SK-N-SH (cell line): ENCODE measurements around the gene CEP126. TPM values are rescaled to one million over a fixed set of nuclear protein-coding genes. Genes with fewer than 3 reads are reported as not detected.

Experiments used
- CTCF ChIA-PET: fragments of 300-600, 350-600 bp; formaldehyde crosslinking; extraction: SDS; loops from one replicate; lab custom pipeline; 2021; lab: Yijun Ruan, JAX
- POLR2A ChIA-PET: fragments of 350-600 bp; sonication (Branson Sonifier 250); formaldehyde crosslinking; extraction: SDS; loops from one replicate; lab custom pipeline; 2020; ENCODE audit warnings: antibody characterized with exemption, inconsistent platforms; lab: Yijun Ruan, JAX
- DNase-seq: peaks from one replicate; pipeline ENCODE4 v3.0.0; 2012
- H2AFZ ChIP-seq: fragments of 200-600 bp; sonication (generic); 2 replicates; pipeline ENCODE4 v1.8.1; 2016; ENCODE audit warnings: antibody characterized with exemption, mild to moderate bottlenecking, low read depth
- H3F3A ChIP-seq: fragments of 200-600 bp; sonication (generic); replicated peaks from 2 replicates; pipeline ENCODE3; 2016; ENCODE audit warnings: antibody characterized with exemption, mild to moderate bottlenecking; ENCODE audit not compliant: insufficient read depth
- H3K27ac ChIP-seq, 2 experiments: fragments of 200-500 bp in 1 of 2; fragments of 200-600 bp in 1 of 2; sonication (Bioruptor generic) in 1 of 2; sonication (generic), shearing (Covaris generic) in 1 of 2; 2 replicates each; pipeline versions ENCODE4 v1.5.1 to v1.6.1; 2014 to 2016; ENCODE audit warnings: low read depth in 2 of 2, inconsistent platforms in 1 of 2, low read length in 1 of 2, mild to moderate bottlenecking in 1 of 2, mixed read lengths in 1 of 2
- H3K27me3 ChIP-seq: fragments of 200-600 bp; sonication (generic), shearing (Covaris generic); 2 replicates; pipeline ENCODE4 v1.6.1; 2016; ENCODE audit warnings: mixed run types; ENCODE audit not compliant: insufficient read depth
- H3K36me3 ChIP-seq, 2 experiments: fragments of 200-500 bp in 1 of 2; fragments of 200-600 bp in 1 of 2; sonication (Bioruptor generic) in 1 of 2; sonication (generic) in 1 of 2; replicated peaks in 1 of 2; 2 replicates each; pipeline versions ENCODE3 to v1.5.1; 2014 to 2016; ENCODE audit warnings: low read length in 1 of 2, mild to moderate bottlenecking in 1 of 2; ENCODE audit not compliant: insufficient read depth in 2 of 2, control insufficient read depth in 1 of 2
- H3K4me1 ChIP-seq, 2 experiments: fragments of 200-500 bp in 1 of 2; fragments of 200-600 bp in 1 of 2; sonication (Bioruptor generic) in 1 of 2; sonication (generic), shearing (Covaris generic) in 1 of 2; 2 replicates each; pipeline versions ENCODE4 v1.5.1 to v1.6.1; 2014 to 2016; ENCODE audit warnings: low read depth in 1 of 2, low read length in 1 of 2, mixed run types in 1 of 2; ENCODE audit not compliant: insufficient read depth in 2 of 2, control insufficient read depth in 1 of 2
- H3K4me2 ChIP-seq: fragments of 200-600 bp; sonication (generic), shearing (Covaris generic); 2 replicates; pipeline ENCODE4 v1.6.1; 2017; ENCODE audit warnings: mixed run types
- H3K4me3 ChIP-seq, 2 experiments: fragments of 200-500 bp in 1 of 2; fragments of 200-600 bp in 1 of 2; sonication (Bioruptor generic) in 1 of 2; sonication (generic), shearing (Covaris generic) in 1 of 2; 2 replicates each; pipeline versions ENCODE4 v1.5.1 to v1.8.1; 2014 to 2016; ENCODE audit warnings: low read depth in 2 of 2, inconsistent platforms in 1 of 2, low read length in 1 of 2, mild to moderate bottlenecking in 1 of 2, mixed read lengths in 1 of 2, moderate library complexity in 1 of 2
- H3K79me2 ChIP-seq: fragments of 200-600 bp; sonication (generic); 2 replicates; pipeline ENCODE4 v1.8.1; 2017; ENCODE audit warnings: mild to moderate bottlenecking; ENCODE audit not compliant: insufficient read depth
- H3K9ac ChIP-seq: fragments of 200-600 bp; sonication (generic); 2 replicates; pipeline ENCODE4 v1.6.1; 2017; ENCODE audit warnings: mixed run types
- H3K9me2 ChIP-seq: fragments of 200-600 bp; sonication (generic); 2 replicates; pipeline ENCODE4 v1.6.1; 2017; ENCODE audit warnings: mixed run types
- H3K9me3 ChIP-seq: fragments of 200-600 bp; sonication (generic); 2 replicates; pipeline ENCODE4 v1.6.1; 2017; ENCODE audit warnings: mixed run types, mild to moderate bottlenecking, moderate library complexity
- H4K20me1 ChIP-seq: fragments of 200-600 bp; sonication (generic); 2 replicates; pipeline ENCODE4 v1.6.1; 2017; ENCODE audit warnings: mild to moderate bottlenecking, mixed run types; ENCODE audit not compliant: insufficient read depth
- CHD2 ChIP-seq: fragments of 150-350 bp; IDR thresholded peaks from 2 replicates; pipeline ENCODE4 v1.6.1; 2018; ENCODE audit warnings: low read length; ENCODE audit not compliant: partially characterized antibody
- CTCF ChIP-seq: fragments of 200-600 bp; sonication (generic); IDR thresholded peaks from 2 replicates; pipeline ENCODE4 v1.6.1; 2017; ENCODE audit warnings: antibody characterized with exemption, mild to moderate bottlenecking, moderate library complexity
- EP300 ChIP-seq, 2 experiments: IDR thresholded peaks; 2 replicates each; pipeline versions ENCODE4 v1.4.0 to v1.6.1; 2012; ENCODE audit warnings: borderline replicate concordance in 1 of 2, low read depth in 1 of 2, low read length in 1 of 2
- EZH2phosphoT487 ChIP-seq: fragments of 200-600 bp; sonication (generic); IDR thresholded peaks from 2 replicates; pipeline ENCODE4 v1.6.1; 2017; ENCODE audit warnings: low read depth, mixed run types, mild to moderate bottlenecking, antibody characterized with exemption, moderate library complexity, borderline replicate concordance
- FOSL2 ChIP-seq: IDR thresholded peaks from 2 replicates; pipeline ENCODE4 v1.4.0; 2012; ENCODE audit warnings: low read depth, mild to moderate bottlenecking, moderate library complexity, borderline replicate concordance
- FOXJ3 ChIP-seq: sonication (generic); formaldehyde crosslinking; IDR thresholded peaks from 2 replicates; pipeline ENCODE4 v1.5.1; 2020; ENCODE audit warnings: mild to moderate bottlenecking, missing genetic modification reagents
- FOXM1 ChIP-seq: IDR thresholded peaks from 2 replicates; pipeline ENCODE4 v1.4.0; 2012; ENCODE audit warnings: low read depth, mild to moderate bottlenecking
- GATA2 ChIP-seq: sonication (generic); formaldehyde crosslinking; IDR thresholded peaks from 2 replicates; pipeline ENCODE4 v1.5.0; 2020; ENCODE audit warnings: mild to moderate bottlenecking, missing genetic modification reagents
- MXI1 ChIP-seq: IDR thresholded peaks from 2 replicates; pipeline ENCODE4 v1.6.1; 2012; ENCODE audit warnings: mild to moderate bottlenecking, low read depth, low read length, improper control_type of control experiment
- NFIC ChIP-seq: IDR thresholded peaks from 2 replicates; pipeline ENCODE4 v1.4.0; 2012; ENCODE audit warnings: borderline replicate concordance
- PBX3 ChIP-seq: IDR thresholded peaks from 2 replicates; pipeline ENCODE4; 2012
- RCOR1 ChIP-seq: fragments of 150-350 bp; IDR thresholded peaks from 2 replicates; pipeline ENCODE4 v1.6.1; 2017; ENCODE audit warnings: antibody characterized with exemption, low read length
- REST ChIP-seq: IDR thresholded peaks from 2 replicates; pipeline ENCODE4 v1.6.1; 2012; ENCODE audit warnings: mild to moderate bottlenecking, low read depth, low read length, moderate library complexity
- RXRA ChIP-seq: IDR thresholded peaks from 2 replicates; pipeline ENCODE4 v1.4.0; 2012; ENCODE audit warnings: low read depth, mild to moderate bottlenecking, borderline replicate concordance
- SIN3A ChIP-seq: IDR thresholded peaks from 2 replicates; pipeline ENCODE4 v1.6.1; 2012; ENCODE audit warnings: low read depth, mild to moderate bottlenecking, low read length, moderate library complexity, borderline replicate concordance
- TAF1 ChIP-seq: IDR thresholded peaks from 2 replicates; pipeline ENCODE4 v1.6.1; 2012; ENCODE audit warnings: low read depth, mild to moderate bottlenecking, low read length, moderate library complexity, borderline replicate concordance
- TCF12 ChIP-seq: IDR thresholded peaks from 2 replicates; pipeline ENCODE4 v1.4.0; 2012
- TEAD4 ChIP-seq: IDR thresholded peaks from 2 replicates; pipeline ENCODE4 v1.4.0; 2012; ENCODE audit warnings: mild to moderate bottlenecking, borderline replicate concordance; ENCODE audit not compliant: insufficient read depth
- WGBS: methylation state at CpG from one replicate; pipeline ENCODE4 v1.1.6; 2017; ENCODE audit warnings: low lambda C conversion rate; 5-methylcytosine and 5-hydroxymethylcytosine counted together
- polyA plus RNA-seq, 3 experiments: library from polyadenylated mRNA; depleted of rRNA; stranded (reverse); fragments of >200 nt; gene quantifications; 2 replicates each; pipeline ENCODE4 v1.2.3, GENCODE V29; 2012
- TF ChIP-seq, protein P1 (sequence below): fragments of 150-350 bp; IDR thresholded peaks from 2 replicates; pipeline ENCODE4 v1.6.1; 2016; ENCODE audit warnings: mild to moderate bottlenecking, low read depth, low read length

The CEP126 gene
- polyA plus RNA-seq, 1 of the 3 experiments (the other 2 are of a cell fraction) = 1.4 TPM

DNA sequence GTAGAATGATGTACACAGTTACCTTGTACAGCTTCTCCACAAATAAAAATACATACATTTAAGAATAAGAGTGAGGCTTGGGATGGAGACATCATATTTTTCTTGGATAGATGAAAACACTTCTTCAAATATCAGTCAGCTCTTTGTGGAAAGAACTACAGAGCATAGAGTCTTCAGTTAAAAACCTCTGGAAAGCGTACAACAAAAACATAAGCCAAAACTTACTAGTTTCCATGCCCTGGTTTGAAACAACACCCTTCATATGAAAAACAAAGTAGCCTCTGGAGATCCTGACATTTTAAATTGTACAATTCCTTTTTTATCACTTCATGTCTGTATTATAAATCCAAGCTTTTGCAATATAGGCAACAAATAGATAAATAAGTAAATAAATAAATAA is 7.0 kb upstream of the CEP126 start:
- H3K4me2 ChIP-seq = no peak overlapping the region
- TF ChIP-seq RXRA (no peak), TCF12 (no peak), EZH2phosphoT487 (no peak), TEAD4 (no peak), RCOR1 (no peak), MXI1 (no peak), SIN3A (no peak), FOXJ3 (CRISPR knock-in tag) (no peak), CTCF (no peak), GATA2 (CRISPR knock-in tag) (no peak), REST (no peak), NFIC (no peak), PBX3 (no peak), TAF1 (no peak), CHD2 (no peak), EP300 (IDR thresholded peaks at IDR 0.05; ENCODE audit: borderline replicate concordance in 1 of 2, low read depth in 1 of 2, low read length in 1 of 2) (no peak), FOXM1 (no peak), FOSL2 (no peak)
- TF ChIP-seq, protein P1, sequence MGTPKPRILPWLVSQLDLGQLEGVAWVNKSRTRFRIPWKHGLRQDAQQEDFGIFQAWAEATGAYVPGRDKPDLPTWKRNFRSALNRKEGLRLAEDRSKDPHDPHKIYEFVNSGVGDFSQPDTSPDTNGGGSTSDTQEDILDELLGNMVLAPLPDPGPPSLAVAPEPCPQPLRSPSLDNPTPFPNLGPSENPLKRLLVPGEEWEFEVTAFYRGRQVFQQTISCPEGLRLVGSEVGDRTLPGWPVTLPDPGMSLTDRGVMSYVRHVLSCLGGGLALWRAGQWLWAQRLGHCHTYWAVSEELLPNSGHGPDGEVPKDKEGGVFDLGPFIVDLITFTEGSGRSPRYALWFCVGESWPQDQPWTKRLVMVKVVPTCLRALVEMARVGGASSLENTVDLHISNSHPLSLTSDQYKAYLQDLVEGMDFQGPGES = no peak
- H3K27ac ChIP-seq = no peak overlapping the region
- H3F3A ChIP-seq = no peaks in the 10 kb centered on the region
- ChIA-PET CTCF (interaction anchor here (2.1 kb wide), 1 partner anchor 47 kb away, joined by 8 read pairs; no protein-coding TSS in a partner anchor), POLR2A (no interaction called here)
- no peaks in the 10 kb centered on the region for H3K36me3 ChIP-seq
- no peaks in the 10 kb centered on the region for H4K20me1 ChIP-seq
- no peak for DNase-seq
- H3K27me3 ChIP-seq = no peaks in the 10 kb centered on the region
- H3K79me2 ChIP-seq = no peaks in the 10 kb centered on the region
- H2AFZ ChIP-seq = no peak overlapping the region
- no peaks in the 10 kb centered on the region for H3K4me1 ChIP-seq
- H3K9me2 ChIP-seq = no peaks in the 10 kb centered on the region
- WGBS = 86% methylated on average over 1 of the region's 1 CpG
- no peak overlapping the region for H3K9ac ChIP-seq
- no peaks in the 10 kb centered on the region for H3K9me3 ChIP-seq
- no peak overlapping the region for H3K4me3 ChIP-seq
